HepG2 (cell line): ENCODE measurements around the gene SMIM41. TPM values are rescaled to one million over a fixed set of nuclear protein-coding genes. Genes with fewer than 3 reads are reported as not detected.
A peak's percentile ranks its signal among the peaks of the same experiment; 100 is the strongest.

Experiments used
- DNMT1 ChIP-seq: sonication (generic); formaldehyde crosslinking; IDR thresholded peaks from 2 replicates; pipeline ENCODE4 v1.5.1; 2020; ENCODE audit warnings: mild to moderate bottlenecking, missing genetic modification reagents
- EED ChIP-seq: sonication (generic); formaldehyde crosslinking; IDR thresholded peaks from 2 replicates; pipeline ENCODE4 v1.5.0; 2020; ENCODE audit warnings: mild to moderate bottlenecking, missing genetic modification reagents
- ELK4 ChIP-seq: sonication (generic); formaldehyde crosslinking; IDR thresholded peaks from 2 replicates; pipeline ENCODE4 v1.9.0; 2021; ENCODE audit warnings: missing genetic modification reagents, borderline replicate concordance
- HOXA7 ChIP-seq: sonication (generic); formaldehyde crosslinking; IDR thresholded peaks from 2 replicates; pipeline ENCODE4 v1.8.1; 2022; ENCODE audit warnings: mild to moderate bottlenecking, missing genetic modification reagents, moderate library complexity
- KAT7 ChIP-seq: IDR thresholded peaks from 2 replicates; pipeline ENCODE4 v1.6.1; 2018; ENCODE audit warnings: borderline replicate concordance, missing compliant biosample characterization
- NFYB ChIP-seq: sonication (generic); formaldehyde crosslinking; IDR thresholded peaks from 2 replicates; pipeline ENCODE4 v1.4.0; 2020; ENCODE audit warnings: missing genetic modification reagents
- RAD21 ChIP-seq: fragments of 450-650 bp; formaldehyde crosslinking; IDR thresholded peaks from 2 replicates; pipeline ENCODE4 v1.5.0; 2020; ENCODE audit warnings: mild to moderate bottlenecking
- RARG ChIP-seq: sonication (generic); formaldehyde crosslinking; IDR thresholded peaks from 2 replicates; pipeline ENCODE4 v1.4.0; 2020; ENCODE audit warnings: low read depth, mild to moderate bottlenecking, missing genetic modification reagents
- SAFB2 ChIP-seq: sonication (generic); formaldehyde crosslinking; IDR thresholded peaks from 2 replicates; pipeline ENCODE4 v1.5.1; 2020; ENCODE audit warnings: missing genetic modification reagents, low read depth, mild to moderate bottlenecking, borderline replicate concordance
- SMAD1 ChIP-seq: sonication (generic); formaldehyde crosslinking; IDR thresholded peaks from 2 replicates; pipeline ENCODE4 v1.4.0; 2020; ENCODE audit warnings: missing genetic modification reagents, low read depth, mild to moderate bottlenecking, borderline replicate concordance
- SNAI1 ChIP-seq: sonication (generic); formaldehyde crosslinking; IDR thresholded peaks from 2 replicates; pipeline ENCODE4 v1.5.0; 2020; ENCODE audit warnings: mild to moderate bottlenecking, missing genetic modification reagents, borderline replicate concordance
- THAP8 ChIP-seq: sonication (generic); formaldehyde crosslinking; IDR thresholded peaks from 2 replicates; pipeline ENCODE4 v1.5.1; 2020; ENCODE audit warnings: missing genetic modification reagents, mild to moderate bottlenecking, borderline replicate concordance
- ZNF280D ChIP-seq: sonication (generic); formaldehyde crosslinking; IDR thresholded peaks from 2 replicates; pipeline ENCODE4 v1.5.1; 2020; ENCODE audit warnings: mild to moderate bottlenecking, missing genetic modification reagents
- ZNF674 ChIP-seq: sonication (generic); formaldehyde crosslinking; IDR thresholded peaks from 2 replicates; pipeline ENCODE4 v1.5.0; 2020; ENCODE audit warnings: low read depth, mild to moderate bottlenecking, missing genetic modification reagents
- ZNF776 ChIP-seq: sonication (generic); formaldehyde crosslinking; IDR thresholded peaks from 2 replicates; pipeline ENCODE4 v1.4.0; 2020; ENCODE audit warnings: mild to moderate bottlenecking, missing genetic modification reagents
- ZNF790 ChIP-seq: sonication (generic); formaldehyde crosslinking; IDR thresholded peaks from 2 replicates; pipeline ENCODE4 v1.8.0; 2022; ENCODE audit warnings: missing genetic modification reagents, mild to moderate bottlenecking, borderline replicate concordance
- polyA plus RNA-seq, 8 experiments: library from polyadenylated mRNA; depleted of rRNA in 3 of 8; stranded (reverse) in 7 of 8; unstranded in 1 of 8; fragments of >200 nt; fragmentation: Illumina TruSeq in 4 of 8; extraction: Trizol in 4 of 8; gene quantifications; 2 replicates each; pipeline versions ENCODE4 v1.2.1 to v1.2.3, GENCODE V29; 2011 to 2016; ENCODE audit warnings: low read depth in 4 of 8, missing spikeins in 1 of 8, mixed read lengths in 1 of 8; ENCODE audit not compliant: insufficient read depth in 1 of 8
- total RNA-seq, 5 experiments: library from RNA; depleted of rRNA; stranded (reverse); fragments of >200 nt; fragmentation: Illumina TruSeq; extraction: Trizol; gene quantifications; 2 replicates each; pipeline ENCODE4 v1.2.3, GENCODE V29; 2016; ENCODE audit warnings: low read depth in 1 of 5
- TF ChIP-seq, protein P1 (sequence below): sonication (generic); formaldehyde crosslinking; IDR thresholded peaks from 2 replicates; pipeline ENCODE4 v1.8.1; 2023; ENCODE audit warnings: mild to moderate bottlenecking, missing genetic modification reagents
- TF ChIP-seq, protein P2 (sequence below): IDR thresholded peaks from 2 replicates; pipeline ENCODE4 v1.6.1; 2016; ENCODE audit warnings: low read depth

Gene SMIM41
- total and polyA plus RNA-seq, 2 of the 13 experiments (the other 11 are each of a cell fraction or from before 2014, with no cell fraction given), result not detected

DNA sequence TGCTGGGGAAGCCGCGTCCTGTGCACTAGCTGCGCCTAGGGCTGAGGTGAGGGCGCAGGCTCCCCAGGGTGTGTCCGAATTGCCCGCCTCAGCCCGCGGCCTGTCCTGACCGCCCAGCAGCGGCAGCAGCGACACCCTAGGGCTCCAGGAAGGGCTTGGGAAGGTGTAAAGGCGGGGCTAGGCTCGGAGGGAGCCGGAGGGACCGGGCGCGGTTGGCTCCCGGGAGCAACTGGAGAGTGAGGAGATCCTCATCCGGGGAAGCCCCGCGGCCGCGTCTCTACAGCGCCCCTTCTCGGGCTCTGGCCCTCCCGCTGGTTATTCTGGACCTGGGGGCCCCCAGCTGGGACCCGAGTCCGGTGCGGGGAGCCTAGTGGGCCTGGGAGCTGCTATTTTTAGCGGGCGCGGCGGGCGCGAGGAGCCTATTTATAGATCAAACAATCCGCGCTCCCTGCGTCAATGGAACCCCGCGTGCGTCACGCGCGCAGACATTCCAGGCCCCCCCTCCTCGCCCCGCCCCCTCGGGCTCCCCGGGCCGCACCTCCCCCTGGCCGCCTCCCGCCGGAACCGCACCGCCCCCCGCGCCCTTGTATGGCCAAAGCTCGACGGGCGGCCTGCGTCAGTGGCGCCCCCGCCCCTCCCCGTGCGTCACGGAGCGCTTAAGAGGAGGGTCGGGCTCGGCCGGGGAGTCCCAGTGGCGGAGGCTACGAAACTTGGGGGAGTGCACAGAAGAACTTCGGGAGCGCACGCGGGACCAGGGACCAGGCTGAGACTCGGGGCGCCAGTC is 28.6 kb upstream of the SMIM41 start, which contains the start of gene NR4A1 (continued):
- TF ChIP-seq, protein P1, sequence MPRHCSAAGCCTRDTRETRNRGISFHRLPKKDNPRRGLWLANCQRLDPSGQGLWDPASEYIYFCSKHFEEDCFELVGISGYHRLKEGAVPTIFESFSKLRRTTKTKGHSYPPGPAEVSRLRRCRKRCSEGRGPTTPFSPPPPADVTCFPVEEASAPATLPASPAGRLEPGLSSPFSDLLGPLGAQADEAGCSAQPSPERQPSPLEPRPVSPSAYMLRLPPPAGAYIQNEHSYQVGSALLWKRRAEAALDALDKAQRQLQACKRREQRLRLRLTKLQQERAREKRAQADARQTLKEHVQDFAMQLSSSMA, result peak; percentile 85; the same call in 1 of the 2 replicates
- peak; percentile 48; the same call in 1 of the 2 replicates for TF ChIP-seq SMAD1
- peak; percentile 95; the same call in 1 of the 2 replicates for TF ChIP-seq ELK4 (CRISPR knock-in tag)
- TF ChIP-seq RARG (CRISPR knock-in tag), result 0 out of 2 replicates have a peak, but pooled peaks have one; percentile 53
- TF ChIP-seq NFYB, result peak; percentile 35; the same call in 1 of the 2 replicates
- no peak for TF ChIP-seq HOXA7 (CRISPR knock-in tag)
- TF ChIP-seq KAT7 (CRISPR knock-in tag), result peak; percentile 50; the same call in 1 of the 2 replicates
- 0 out of 2 replicates have a peak, but pooled peaks have one; percentile 58 for TF ChIP-seq SNAI1 (CRISPR knock-in tag)
- no peak for TF ChIP-seq THAP8
- no peak for TF ChIP-seq ZNF280D (CRISPR knock-in tag)
- TF ChIP-seq DNMT1 (CRISPR knock-in tag), result 0 out of 2 replicates have a peak, but pooled peaks have one; percentile 22
- no peak for TF ChIP-seq SAFB2 (CRISPR knock-in tag)
- no peak for TF ChIP-seq ZNF790
- no peak; the same call in 1 of the 2 replicates for TF ChIP-seq EED (CRISPR knock-in tag)
- TF ChIP-seq, protein P2, sequence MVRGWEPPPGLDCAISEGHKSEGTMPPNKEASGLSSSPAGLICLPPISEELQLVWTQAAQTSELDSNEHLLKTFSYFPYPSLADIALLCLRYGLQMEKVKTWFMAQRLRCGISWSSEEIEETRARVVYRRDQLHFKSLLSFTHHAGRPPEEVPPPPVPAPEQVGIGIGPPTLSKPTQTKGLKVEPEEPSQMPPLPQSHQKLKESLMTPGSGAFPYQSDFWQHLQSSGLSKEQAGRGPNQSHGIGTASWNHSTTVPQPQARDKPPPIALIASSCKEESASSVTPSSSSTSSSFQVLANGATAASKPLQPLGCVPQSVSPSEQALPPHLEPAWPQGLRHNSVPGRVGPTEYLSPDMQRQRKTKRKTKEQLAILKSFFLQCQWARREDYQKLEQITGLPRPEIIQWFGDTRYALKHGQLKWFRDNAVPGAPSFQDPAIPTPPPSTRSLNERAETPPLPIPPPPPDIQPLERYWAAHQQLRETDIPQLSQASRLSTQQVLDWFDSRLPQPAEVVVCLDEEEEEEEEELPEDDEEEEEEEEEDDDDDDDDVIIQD (CRISPR knock-in tag), result 0 out of 2 replicates have a peak, but pooled peaks have one; percentile 12
- TF ChIP-seq RAD21 (CRISPR knock-in tag), result 0 out of 2 replicates have a peak, but pooled peaks have one; percentile 22
- TF ChIP-seq ZNF674, result no peak
- peak; percentile 53; the same call in 1 of the 2 replicates for TF ChIP-seq ZNF776 (CRISPR knock-in tag)
